ENCODE data around the gene POLR2B. TPM values are rescaled to one million over a fixed set of nuclear protein-coding genes. Genes with fewer than 3 reads are reported as not detected.
A peak's percentile ranks its signal among the peaks of the same experiment; 100 is the strongest.

POLR2B gene
- total and polyA plus RNA-seq, 2 of the 4 experiments (the other 2 are of a cell fraction): 74.0 to 106 TPM

DNA sequence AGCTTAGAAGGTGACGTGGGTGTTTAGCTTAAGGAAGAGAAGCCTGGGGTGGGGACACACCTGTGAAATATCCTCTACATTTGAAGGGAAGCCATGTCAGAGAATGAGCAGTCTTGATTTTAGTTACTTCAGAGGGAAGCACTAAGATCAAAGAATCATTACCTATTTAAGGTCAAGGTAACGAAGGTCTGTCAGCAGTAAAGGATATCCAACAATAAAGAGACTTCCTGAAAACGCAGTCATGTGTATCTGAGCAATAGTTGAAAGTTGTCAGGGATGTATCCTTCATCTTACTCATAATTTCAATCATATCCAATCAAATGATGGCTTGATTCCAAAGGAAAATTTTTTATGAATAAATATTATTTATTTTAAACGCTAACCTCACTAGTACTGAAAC lies 98.0 kb downstream of the POLR2B start:
- H3K4me3 ChIP-seq (ENCODE audit: insufficient read depth, low read depth, low read length): no peak overlapping the region
- peak overlapping the region; percentile 90; the same call in 1 of the 3 replicates for H2BK15ac ChIP-seq (ENCODE audit: low read depth, low read length)
- peak overlapping the region; percentile 85 for H2AK5ac ChIP-seq (ENCODE audit: low read depth, low read length)
- no CpG with 5 or more reads among the region's 4 CpGs for WGBS, 2 experiments (ENCODE audit: extremely low coverage in 2 of 2, insufficient read length in 1 of 2)
- peaks cover 25% of the 10 kb centered on the region for H3K9me1 ChIP-seq (ENCODE audit: insufficient read depth, low read length)
- intact Hi-C loops (cut with micrococcal nuclease): no loop called here
- H3K27me3 ChIP-seq (ENCODE audit: control insufficient read depth, insufficient read depth, low read length): no peaks in the 10 kb centered on the region
- H3K23ac ChIP-seq (ENCODE audit: low read depth, low read length): peak overlapping the region; percentile 63
- peak overlapping the region; percentile 77 for H2BK20ac ChIP-seq (ENCODE audit: low read depth, low read length)
- 0 out of 2 replicates have a peak overlapping the region, but pooled peaks have one; percentile 82 for H3K14ac ChIP-seq (replicated peaks; ENCODE audit: low read depth, low read length)
- H4K20me1 ChIP-seq (ENCODE audit: insufficient read depth, low read length): no peaks in the 10 kb centered on the region
- ATAC-seq (ENCODE audit: low read depth) (no peak), DNase-seq (no peak)
- no peak overlapping the region for H3K4me2 ChIP-seq (ENCODE audit: low read depth, low read length)
- H2AFZ ChIP-seq (replicated peaks; ENCODE audit: low read length, poor library complexity): no peak overlapping the region
- H3K27ac ChIP-seq (ENCODE audit: insufficient read depth, low read length): no peak overlapping the region
- H2BK5ac ChIP-seq (ENCODE audit: low read depth, low read length, poor library complexity, severe bottlenecking): peak overlapping the region; percentile 88
- H4K8ac ChIP-seq (ENCODE audit: low read depth in 2 of 2, low read length in 2 of 2): peak overlapping the region; percentile 49 to 54; a peak in 2 of 4 replicates
- peak overlapping the region; percentile 71 for H4K91ac ChIP-seq (ENCODE audit: insufficient read depth, low read depth, low read length)
- H2BK120ac ChIP-seq (ENCODE audit: low read depth, low read length): peak overlapping the region; percentile 83; the same call in 1 of the 2 replicates
- no peaks in the 10 kb centered on the region; the same call in 1 of the 2 replicates for H3K36me3 ChIP-seq (ENCODE audit: control insufficient read depth, insufficient read depth, low read length)
- peaks cover 15% of the 10 kb centered on the region for H3K4me1 ChIP-seq (ENCODE audit: control insufficient read depth, insufficient read depth, low read length)
- H3K9me3 ChIP-seq (ENCODE audit: control insufficient read depth, insufficient read depth, low read length): no peaks in the 10 kb centered on the region
- 0 out of 2 replicates have a peak overlapping the region, but pooled peaks have one; percentile 12 for H4K5ac ChIP-seq (ENCODE audit: low read depth, low read length)
- in situ Hi-C loops (cut with MboI; ENCODE audit: low sequenced_read_pairs): no loop called here
- no peak overlapping the region for H3K18ac ChIP-seq (ENCODE audit: low read depth, low read length)
- no peak overlapping the region for H2AK9ac ChIP-seq (replicated peaks; ENCODE audit: low read depth, low read length, poor library complexity)
- no TSS peak for BruUV-seq (replicated peaks)
- no peak overlapping the region for H3K9ac ChIP-seq (ENCODE audit: low read depth, low read length)
- H3K79me1 ChIP-seq (ENCODE audit: low read depth in 1 of 2, low read length in 2 of 2): peaks cover 37 to 79% of the 10 kb centered on the region in 2 experiments
- POLR2A ChIA-PET (ENCODE audit: unreplicated experiment): no interaction called here
- TF ChIP-seq SMC3 (IDR thresholded peaks at IDR 0.05; ENCODE audit: low read depth, low read length) (no peak), FOS (IDR thresholded peaks at IDR 0.05; ENCODE audit: low read depth, low read length) (no peak), POLR2A (IDR thresholded peaks at IDR 0.05; ENCODE audit: low read depth, low read length) (no peak), RCOR1 (IDR thresholded peaks at IDR 0.05; ENCODE audit: insufficient replicate concordance, low read length) (no peak), BHLHE40 (IDR thresholded peaks at IDR 0.05; ENCODE audit: low read depth, low read length) (no peak), RAD21 (IDR thresholded peaks at IDR 0.05; ENCODE audit: low read length) (no peak), MAZ (IDR thresholded peaks at IDR 0.05; ENCODE audit: borderline replicate concordance, low read depth, low read length) (no peak), NFE2L2 (IDR thresholded peaks at IDR 0.05; ENCODE audit: low read depth, low read length) (no peak), RFX5 (IDR thresholded peaks at IDR 0.05; ENCODE audit: low read depth, low read length) (no peak), CHD1 (IDR thresholded peaks at IDR 0.05; ENCODE audit: low read depth, low read length) (no peak), MAFK (IDR thresholded peaks at IDR 0.05; ENCODE audit: low read depth, low read length) (no peak), MXI1 (IDR thresholded peaks at IDR 0.05; ENCODE audit: borderline replicate concordance, low read depth, low read length) (no peak)
- TF ChIP-seq, protein P1, sequence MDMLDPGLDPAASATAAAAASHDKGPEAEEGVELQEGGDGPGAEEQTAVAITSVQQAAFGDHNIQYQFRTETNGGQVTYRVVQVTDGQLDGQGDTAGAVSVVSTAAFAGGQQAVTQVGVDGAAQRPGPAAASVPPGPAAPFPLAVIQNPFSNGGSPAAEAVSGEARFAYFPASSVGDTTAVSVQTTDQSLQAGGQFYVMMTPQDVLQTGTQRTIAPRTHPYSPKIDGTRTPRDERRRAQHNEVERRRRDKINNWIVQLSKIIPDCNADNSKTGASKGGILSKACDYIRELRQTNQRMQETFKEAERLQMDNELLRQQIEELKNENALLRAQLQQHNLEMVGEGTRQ (IDR thresholded peaks at IDR 0.05; ENCODE audit: low read depth, low read length): no peak
- TF ChIP-seq, protein P2, sequence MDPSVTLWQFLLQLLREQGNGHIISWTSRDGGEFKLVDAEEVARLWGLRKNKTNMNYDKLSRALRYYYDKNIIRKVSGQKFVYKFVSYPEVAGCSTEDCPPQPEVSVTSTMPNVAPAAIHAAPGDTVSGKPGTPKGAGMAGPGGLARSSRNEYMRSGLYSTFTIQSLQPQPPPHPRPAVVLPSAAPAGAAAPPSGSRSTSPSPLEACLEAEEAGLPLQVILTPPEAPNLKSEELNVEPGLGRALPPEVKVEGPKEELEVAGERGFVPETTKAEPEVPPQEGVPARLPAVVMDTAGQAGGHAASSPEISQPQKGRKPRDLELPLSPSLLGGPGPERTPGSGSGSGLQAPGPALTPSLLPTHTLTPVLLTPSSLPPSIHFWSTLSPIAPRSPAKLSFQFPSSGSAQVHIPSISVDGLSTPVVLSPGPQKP (IDR thresholded peaks at IDR 0.05; ENCODE audit: borderline replicate concordance, low read depth, low read length): no peak
- TF ChIP-seq, protein P3, sequence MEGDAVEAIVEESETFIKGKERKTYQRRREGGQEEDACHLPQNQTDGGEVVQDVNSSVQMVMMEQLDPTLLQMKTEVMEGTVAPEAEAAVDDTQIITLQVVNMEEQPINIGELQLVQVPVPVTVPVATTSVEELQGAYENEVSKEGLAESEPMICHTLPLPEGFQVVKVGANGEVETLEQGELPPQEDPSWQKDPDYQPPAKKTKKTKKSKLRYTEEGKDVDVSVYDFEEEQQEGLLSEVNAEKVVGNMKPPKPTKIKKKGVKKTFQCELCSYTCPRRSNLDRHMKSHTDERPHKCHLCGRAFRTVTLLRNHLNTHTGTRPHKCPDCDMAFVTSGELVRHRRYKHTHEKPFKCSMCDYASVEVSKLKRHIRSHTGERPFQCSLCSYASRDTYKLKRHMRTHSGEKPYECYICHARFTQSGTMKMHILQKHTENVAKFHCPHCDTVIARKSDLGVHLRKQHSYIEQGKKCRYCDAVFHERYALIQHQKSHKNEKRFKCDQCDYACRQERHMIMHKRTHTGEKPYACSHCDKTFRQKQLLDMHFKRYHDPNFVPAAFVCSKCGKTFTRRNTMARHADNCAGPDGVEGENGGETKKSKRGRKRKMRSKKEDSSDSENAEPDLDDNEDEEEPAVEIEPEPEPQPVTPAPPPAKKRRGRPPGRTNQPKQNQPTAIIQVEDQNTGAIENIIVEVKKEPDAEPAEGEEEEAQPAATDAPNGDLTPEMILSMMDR (conservative IDR thresholded peaks at IDR 0.05; ENCODE audit: low read depth, low read length): no peak
- CTCF ChIA-PET: interaction anchor here (1.8 kb wide), 1 partner anchor 11 kb away, joined by 10 read pairs; no protein-coding TSS in a partner anchor
- dilution Hi-C loops (cut with HindIII; ENCODE audit: low sequenced_read_pairs, unreplicated experiment): no loop called here
- H3K4ac ChIP-seq (ENCODE audit: low read depth, low read length): peak overlapping the region; percentile 78
- no peak overlapping the region for H3K56ac ChIP-seq (ENCODE audit: extremely low read depth, insufficient read depth, low read length)

Measured in IMR-90 (cell line).